Measurements from ENCODE around the gene FAM50B. TPM values are rescaled to one million over a fixed set of nuclear protein-coding genes. Genes with fewer than 3 reads are reported as not detected.

FAM50B gene
- total and polyA plus RNA-seq, 2 of the 13 experiments (the other 11 are each of a cell fraction or from before 2014, with no cell fraction given), result 0.05 TPM; not detected in 1

GRCh38 chr6:3805448-3806123, 43.6 kb upstream of the FAM50B start (continued):
- TF ChIP-seq ZNF20 (CRISPR knock-in tag; IDR thresholded peaks at IDR 0.05), result no peak
- TF ChIP-seq ZNF598 (CRISPR knock-in tag; IDR thresholded peaks at IDR 0.05; ENCODE audit: borderline replicate concordance), result no peak
- no peak for TF ChIP-seq ZNF589 (CRISPR knock-in tag; conservative IDR thresholded peaks at IDR 0.05)
- no peak; the same call in 1 of the 2 replicates for TF ChIP-seq FOXO1 (CRISPR knock-in tag; IDR thresholded peaks at IDR 0.05)
- no peak for TF ChIP-seq ZSCAN31 (CRISPR knock-in tag; IDR thresholded peaks at IDR 0.05; ENCODE audit: low read depth)
- TF ChIP-seq ARID5B (CRISPR knock-in tag; IDR thresholded peaks at IDR 0.05), result no peak
- no peak for TF ChIP-seq PRMT3 (CRISPR knock-in tag; IDR thresholded peaks at IDR 0.05; ENCODE audit: borderline replicate concordance, low read depth)
- TF ChIP-seq ZBTB26 (CRISPR knock-in tag; IDR thresholded peaks at IDR 0.05; ENCODE audit: borderline replicate concordance), result no peak
- no peak for TF ChIP-seq CHD2 (IDR thresholded peaks at IDR 0.05; ENCODE audit: low read depth, low read length)
- TF ChIP-seq ZNF567 (CRISPR knock-in tag; IDR thresholded peaks at IDR 0.05; ENCODE audit: borderline replicate concordance), result peak; percentile 82; the same call in 1 of the 2 replicates
- no peak for TF ChIP-seq ZNF337 (CRISPR knock-in tag; IDR thresholded peaks at IDR 0.05; ENCODE audit: borderline replicate concordance, low read depth)
- TF ChIP-seq JUND (CRISPR knock-in tag; IDR thresholded peaks at IDR 0.05), result peak; percentile 43; the same call in 1 of the 2 replicates

All from HepG2 (cell line).